ENCODE data around the gene APOL6.

Gene APOL6, protein sequence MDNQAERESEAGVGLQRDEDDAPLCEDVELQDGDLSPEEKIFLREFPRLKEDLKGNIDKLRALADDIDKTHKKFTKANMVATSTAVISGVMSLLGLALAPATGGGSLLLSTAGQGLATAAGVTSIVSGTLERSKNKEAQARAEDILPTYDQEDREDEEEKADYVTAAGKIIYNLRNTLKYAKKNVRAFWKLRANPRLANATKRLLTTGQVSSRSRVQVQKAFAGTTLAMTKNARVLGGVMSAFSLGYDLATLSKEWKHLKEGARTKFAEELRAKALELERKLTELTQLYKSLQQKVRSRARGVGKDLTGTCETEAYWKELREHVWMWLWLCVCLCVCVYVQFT

GRCh38 chr22:35648066-35649025, at the start of gene APOL6:
APOL6 (plus strand) TSS chr22:35648446; CDS start chr22:35656426, 7,980 bp downstream.
- H3K4me3 ChIP-seq (ENCODE audit: low read depth, low read length): peak within 1 kb of the TSS; percentile 21; the same call in 1 of the 2 replicates

DNA sequence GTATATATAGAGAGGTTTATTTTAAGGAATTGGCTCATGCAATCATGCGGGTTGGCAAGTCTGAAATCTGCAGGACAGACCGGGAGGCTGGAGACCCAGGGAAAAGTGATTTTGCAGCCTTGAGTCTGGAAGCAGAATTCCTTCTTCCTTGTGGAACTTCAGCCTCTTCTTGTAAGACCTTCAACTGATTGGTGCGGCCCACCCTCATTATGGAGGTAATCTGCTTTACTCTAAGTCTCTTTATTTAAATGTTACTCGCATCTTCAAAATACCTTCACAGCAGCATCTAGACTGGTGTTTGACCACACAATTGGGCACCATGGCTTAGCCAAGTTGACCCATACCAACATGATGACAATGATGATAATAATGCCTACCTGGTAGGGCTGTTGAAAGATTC, 48.9 kb upstream of the APOL6 start:
- Histone ChIP-seq H3K36me3 (no peaks in the 10 kb centered on the region), H3K27ac (no peak overlapping the region), H3K4me3 (ENCODE audit: low read depth, low read length) (no peak overlapping the region), H3K9me3 (ENCODE audit: severe bottlenecking) (no peaks in the 10 kb centered on the region), H3K27me3 (ENCODE audit: insufficient read depth, low read depth, severe bottlenecking) (no peaks in the 10 kb centered on the region)
- no peak for TF ChIP-seq CTCF (IDR thresholded peaks at IDR 0.05; ENCODE audit: low read depth, low read length)
- DNase-seq: no peak

More at GRCh38 chr22:35648066-35649025, at the start of gene APOL6:
- no peaks in the 10 kb centered on the region for H3K36me3 ChIP-seq
- TF ChIP-seq CTCF (IDR thresholded peaks at IDR 0.05; ENCODE audit: low read depth, low read length): no peak
- peaks cover 13% of the 10 kb centered on the region for H3K9me3 ChIP-seq (ENCODE audit: severe bottlenecking)
- peaks cover 34% of the 10 kb centered on the region for H3K27me3 ChIP-seq (ENCODE audit: insufficient read depth, low read depth, severe bottlenecking)
- H3K27ac ChIP-seq: no peak within 1 kb of the TSS
- DNase-seq: no peak

GRCh38 chr22:35600476-35600875, 47.8 kb upstream of the APOL6 start:
- Histone ChIP-seq H3K36me3 (no peaks in the 10 kb centered on the region), H3K4me3 (ENCODE audit: low read depth, low read length) (no peak overlapping the region), H3K27me3 (ENCODE audit: insufficient read depth, low read depth, severe bottlenecking) (no peaks in the 10 kb centered on the region), H3K9me3 (ENCODE audit: severe bottlenecking) (no peaks in the 10 kb centered on the region), H3K27ac (no peak overlapping the region)
- no peak for DNase-seq
- no peak for TF ChIP-seq CTCF (IDR thresholded peaks at IDR 0.05; ENCODE audit: low read depth, low read length)

DNA sequence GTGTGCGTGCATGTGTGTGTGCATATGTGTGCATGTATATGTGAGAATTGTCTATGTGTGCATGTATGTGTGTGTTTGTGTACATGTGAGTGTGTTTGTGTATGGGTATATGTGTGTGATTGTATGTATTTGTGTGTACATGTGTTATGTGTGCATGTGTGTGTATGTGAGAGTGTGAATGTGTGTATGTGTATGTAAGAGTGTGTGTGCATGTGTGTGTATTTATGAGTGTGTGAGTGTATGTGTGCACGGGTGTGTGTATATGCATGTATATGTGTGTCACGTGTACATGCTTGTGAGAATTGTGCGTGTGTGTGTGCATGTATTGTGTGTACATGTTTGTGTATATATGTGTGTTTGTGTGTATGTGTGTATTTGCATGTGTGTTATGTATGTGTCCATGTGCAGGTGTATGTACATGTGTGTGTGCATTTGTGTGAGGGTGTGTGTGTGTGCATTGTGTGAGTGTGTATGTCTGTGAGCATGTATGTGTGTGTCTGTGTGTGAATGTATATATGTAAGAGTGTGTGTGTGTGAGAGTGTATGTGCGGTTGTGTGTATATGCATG, 47.1 kb upstream of the APOL6 start:
- H3K27ac ChIP-seq: no peak overlapping the region
- no peaks in the 10 kb centered on the region for H3K9me3 ChIP-seq (ENCODE audit: severe bottlenecking)
- no peak for TF ChIP-seq CTCF (IDR thresholded peaks at IDR 0.05; ENCODE audit: low read depth, low read length)
- no peak overlapping the region for H3K4me3 ChIP-seq (ENCODE audit: low read depth, low read length)
- no peak for DNase-seq
- no peaks in the 10 kb centered on the region for H3K36me3 ChIP-seq
- H3K27me3 ChIP-seq (ENCODE audit: insufficient read depth, low read depth, severe bottlenecking): no peaks in the 10 kb centered on the region

DNA sequence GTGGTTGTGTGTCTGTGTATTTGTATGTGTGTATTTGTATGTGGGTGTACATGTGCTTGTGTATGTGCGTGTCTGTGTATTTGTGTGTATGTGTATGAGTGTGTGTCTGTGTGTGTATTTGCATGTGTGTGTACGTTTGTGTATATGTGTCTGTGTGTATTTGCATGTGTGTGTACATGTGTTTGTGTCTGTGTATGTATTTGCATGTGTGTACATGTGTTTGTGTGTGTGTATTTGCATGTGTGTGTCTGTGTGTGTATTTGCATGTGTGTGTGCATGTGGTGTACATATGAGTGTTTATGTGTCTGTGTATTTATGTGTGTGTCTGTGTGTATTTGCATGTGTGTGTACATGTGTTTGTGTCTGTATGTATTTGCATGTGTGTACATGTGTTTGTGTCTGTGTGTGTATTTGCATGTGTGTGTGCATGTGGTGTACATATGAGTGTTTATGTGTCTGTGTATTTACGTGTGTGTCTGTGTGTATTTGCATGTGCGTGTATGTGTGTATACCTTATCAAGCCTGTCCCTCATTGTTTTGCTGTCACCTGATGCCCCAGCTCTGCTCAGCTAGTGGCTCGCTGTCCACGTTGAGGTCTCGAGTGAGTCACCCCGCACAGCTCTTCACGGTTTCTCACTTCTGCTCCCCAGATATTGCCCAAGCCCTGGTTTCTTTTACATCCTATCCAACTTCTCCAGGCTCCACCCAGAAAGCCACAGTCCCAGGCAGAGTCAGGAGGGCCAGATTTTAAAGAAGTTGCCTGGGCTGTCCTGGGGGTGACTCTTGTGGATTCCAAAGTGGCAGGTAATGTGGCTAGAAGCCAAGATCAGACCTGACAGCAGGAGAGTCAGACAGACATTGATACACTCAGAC, 46.3 kb upstream of the APOL6 start:
- H3K27me3 ChIP-seq (ENCODE audit: insufficient read depth, low read depth, severe bottlenecking): no peaks in the 10 kb centered on the region
- no peaks in the 10 kb centered on the region for H3K36me3 ChIP-seq
- no peaks in the 10 kb centered on the region for H3K9me3 ChIP-seq (ENCODE audit: severe bottlenecking)
- no peak overlapping the region for H3K27ac ChIP-seq
- H3K4me3 ChIP-seq (ENCODE audit: low read depth, low read length): no peak overlapping the region
- no peak for TF ChIP-seq CTCF (IDR thresholded peaks at IDR 0.05; ENCODE audit: low read depth, low read length)
- no peak for DNase-seq

Measured in WERI-Rb-1 (cell line).